H4 (cell line): ENCODE measurements around the gene AACS. TPM values are rescaled to one million over a fixed set of nuclear protein-coding genes. Genes with fewer than 3 reads are reported as not detected.
"Not testable (repeated sequence)": the region's sequence is repeated elsewhere in the genome, so short reads cannot be mapped to it uniquely, and the experiment has no call there.

Experiments
- DNase-seq: peaks from one replicate; pipeline ENCODE4 v3.0.0-alpha.2; 2015; ENCODE audit warnings: low spot score
- total RNA-seq: library from RNA; depleted of rRNA; stranded (reverse); fragments of >200 nt; shearing (Covaris generic); gene quantifications from 2 replicates; pipeline ENCODE4 v1.2.3, GENCODE V29; 2014; rRNA removed

Gene AACS, protein sequence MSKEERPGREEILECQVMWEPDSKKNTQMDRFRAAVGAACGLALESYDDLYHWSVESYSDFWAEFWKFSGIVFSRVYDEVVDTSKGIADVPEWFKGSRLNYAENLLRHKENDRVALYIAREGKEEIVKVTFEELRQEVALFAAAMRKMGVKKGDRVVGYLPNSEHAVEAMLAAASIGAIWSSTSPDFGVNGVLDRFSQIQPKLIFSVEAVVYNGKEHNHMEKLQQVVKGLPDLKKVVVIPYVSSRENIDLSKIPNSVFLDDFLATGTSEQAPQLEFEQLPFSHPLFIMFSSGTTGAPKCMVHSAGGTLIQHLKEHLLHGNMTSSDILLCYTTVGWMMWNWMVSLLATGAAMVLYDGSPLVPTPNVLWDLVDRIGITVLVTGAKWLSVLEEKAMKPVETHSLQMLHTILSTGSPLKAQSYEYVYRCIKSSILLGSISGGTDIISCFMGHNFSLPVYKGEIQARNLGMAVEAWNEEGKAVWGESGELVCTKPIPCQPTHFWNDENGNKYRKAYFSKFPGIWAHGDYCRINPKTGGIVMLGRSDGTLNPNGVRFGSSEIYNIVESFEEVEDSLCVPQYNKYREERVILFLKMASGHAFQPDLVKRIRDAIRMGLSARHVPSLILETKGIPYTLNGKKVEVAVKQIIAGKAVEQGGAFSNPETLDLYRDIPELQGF
- total RNA-seq: 21.4 and 26.6 TPM in 2 replicates

- DNase-seq: no peak
These were observed at the start of gene AACS for GRCh38 chr12:125065021-125065918. TSS of gene AACS (plus strand) at chr12:125065435. CDS start at chr12:125065585, 150 bp downstream.

DNA sequence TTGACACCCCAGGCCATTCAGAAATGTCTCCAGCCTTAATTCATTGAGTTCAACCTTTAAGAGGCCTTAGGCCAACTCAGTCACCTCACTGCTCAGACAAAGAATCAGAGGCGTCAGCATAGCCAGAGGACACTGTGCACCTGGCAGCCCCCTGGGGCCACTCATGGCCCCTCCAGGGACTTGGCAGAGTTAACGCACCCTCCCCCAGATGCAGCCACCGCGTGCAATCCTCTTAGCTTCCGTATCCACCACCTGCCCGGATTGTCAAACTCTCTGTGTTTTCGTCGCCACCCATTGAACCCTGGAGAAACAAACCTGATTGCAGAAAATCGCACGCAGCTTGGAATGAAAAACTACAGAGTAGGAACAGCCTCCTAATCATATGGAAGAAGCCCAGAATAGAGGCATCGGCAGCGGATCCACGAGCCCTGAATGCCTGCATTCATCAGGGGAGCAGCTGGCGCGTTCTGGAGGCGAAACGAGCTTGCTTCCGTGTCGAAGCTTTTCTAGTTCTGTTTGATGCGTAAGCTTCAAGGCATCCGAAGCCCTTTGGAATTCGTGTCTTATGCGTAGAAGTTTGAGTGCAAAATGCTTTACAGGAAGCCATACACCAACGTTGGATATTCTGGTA is 49.4 kb upstream of the AACS start:
- no peak for DNase-seq

GRCh38 chr12:125017801-125018200 is 47.4 kb upstream of the AACS start:
- DNase-seq: no peak

- DNase-seq: no peak
These were observed 46.9 kb upstream of the AACS start for GRCh38 chr12:125018356-125018755.

GRCh38 chr12:125021096-125021495 is 44.1 kb upstream of the AACS start:
- no peak for DNase-seq

DNA sequence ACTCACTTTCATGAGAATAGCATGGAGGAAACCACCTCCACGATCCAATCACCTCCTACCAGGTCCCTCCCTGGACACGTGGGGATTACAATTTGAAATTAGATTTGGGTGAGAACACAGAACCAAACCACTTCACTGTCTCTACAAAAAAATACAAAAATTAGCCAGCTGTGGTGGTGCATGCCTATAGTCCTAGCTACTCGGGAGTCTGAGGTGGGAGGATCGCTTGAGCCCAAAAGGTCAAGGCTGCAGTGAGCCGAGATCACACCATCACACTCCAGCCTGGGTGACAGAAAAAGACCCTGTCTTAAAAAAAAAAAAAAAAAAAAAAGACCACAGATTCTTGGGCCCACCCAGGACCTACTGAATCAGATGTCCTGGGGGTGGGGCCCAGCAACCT is 43.5 kb upstream of the AACS start:
- no peak for DNase-seq

DNA sequence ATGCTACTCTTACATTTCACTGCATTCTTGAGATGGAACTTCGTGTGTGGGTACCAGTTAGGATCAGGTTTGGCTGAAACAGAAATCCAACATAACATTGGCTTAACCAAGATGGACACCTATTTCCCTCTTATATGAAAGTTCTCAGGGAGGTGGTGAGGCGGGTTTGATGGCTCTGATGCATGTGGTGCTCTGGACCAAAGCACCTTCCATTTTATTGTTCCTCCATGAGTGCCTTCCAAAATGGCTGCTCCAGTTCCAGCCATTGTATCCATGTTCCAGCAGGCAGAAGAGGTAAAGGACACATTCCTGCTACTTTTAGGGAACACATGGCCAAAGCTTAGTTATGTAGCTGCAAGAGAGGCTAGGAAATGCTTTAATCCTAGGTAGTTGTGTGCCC is 42.2 kb upstream of the AACS start:
- no peak for DNase-seq

DNA sequence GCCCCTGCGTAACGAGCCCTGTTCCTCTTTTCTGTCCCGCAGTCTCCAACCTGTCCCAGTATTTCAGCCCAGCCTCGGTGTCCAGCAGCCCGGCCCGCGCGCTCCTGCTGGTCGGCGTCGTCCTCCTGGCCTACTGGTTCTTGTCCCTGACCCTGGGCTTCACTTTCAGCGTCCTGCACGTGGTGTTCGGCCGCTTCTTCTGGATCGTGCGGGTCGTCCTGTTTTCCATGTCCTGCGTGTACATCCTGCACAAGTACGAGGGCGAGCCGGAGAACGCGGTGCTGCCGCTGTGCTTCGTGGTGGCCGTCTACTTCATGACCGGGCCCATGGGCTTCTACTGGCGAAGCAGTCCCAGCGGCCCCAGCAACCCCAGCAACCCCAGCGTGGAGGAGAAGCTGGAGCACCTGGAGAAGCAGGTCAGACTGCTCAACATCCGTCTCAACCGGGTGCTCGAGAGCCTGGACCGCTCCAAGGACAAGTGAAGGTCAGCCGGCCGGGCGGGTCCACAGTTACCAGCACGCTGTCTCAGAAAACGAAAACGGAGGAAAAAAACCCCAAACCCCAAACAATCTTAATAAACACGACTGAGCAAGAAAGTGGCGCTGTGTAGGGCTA is 40.2 kb upstream of the AACS start:
- no peak for DNase-seq

- no peak for DNase-seq
These were observed 39.5 kb upstream of the AACS start for GRCh38 chr12:125025606-125026235.

DNA sequence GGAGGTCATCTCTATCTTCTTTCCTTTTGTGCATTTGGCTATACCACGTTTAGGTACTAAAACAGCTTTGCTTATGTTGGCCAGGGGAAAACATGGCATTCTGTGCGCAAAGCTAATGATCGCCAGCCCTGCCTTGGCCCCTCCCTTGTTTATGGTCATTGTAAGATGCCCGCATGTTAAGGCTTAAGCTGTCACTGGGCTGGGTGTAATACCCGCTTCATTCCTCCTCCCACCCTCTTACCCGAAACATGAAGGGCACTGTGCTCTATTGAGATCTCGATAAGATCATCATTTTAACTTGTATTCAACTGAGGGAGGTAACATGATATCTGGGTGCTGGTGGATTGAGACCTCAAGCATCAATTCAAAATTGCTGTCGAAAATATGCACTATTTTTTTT is 37.1 kb upstream of the AACS start:
- DNase-seq: no peak

GRCh38 chr12:125029761-125030358 is 35.4 kb upstream of the AACS start:
- DNase-seq: no peak

DNA sequence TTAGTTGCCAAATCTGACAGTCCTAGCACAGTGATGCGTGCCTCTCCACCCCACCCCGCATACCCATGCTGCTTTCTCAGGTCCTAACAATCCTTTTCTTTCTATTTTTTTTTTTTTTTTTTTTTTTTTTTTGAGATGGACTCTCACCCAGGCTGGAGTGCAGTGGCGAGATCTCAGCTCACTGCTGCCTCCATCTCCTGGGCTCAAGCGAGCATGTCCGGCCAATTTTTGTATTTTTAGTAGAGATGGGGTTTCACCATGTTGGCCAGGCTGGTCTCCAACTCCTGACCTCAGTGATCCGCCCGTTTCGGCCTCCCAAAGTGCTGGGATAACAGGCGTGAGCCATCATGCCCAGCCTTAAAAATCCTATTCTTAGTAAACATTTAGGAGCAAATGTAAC is 33.8 kb upstream of the AACS start:
- not testable (repeated sequence) for DNase-seq

DNA sequence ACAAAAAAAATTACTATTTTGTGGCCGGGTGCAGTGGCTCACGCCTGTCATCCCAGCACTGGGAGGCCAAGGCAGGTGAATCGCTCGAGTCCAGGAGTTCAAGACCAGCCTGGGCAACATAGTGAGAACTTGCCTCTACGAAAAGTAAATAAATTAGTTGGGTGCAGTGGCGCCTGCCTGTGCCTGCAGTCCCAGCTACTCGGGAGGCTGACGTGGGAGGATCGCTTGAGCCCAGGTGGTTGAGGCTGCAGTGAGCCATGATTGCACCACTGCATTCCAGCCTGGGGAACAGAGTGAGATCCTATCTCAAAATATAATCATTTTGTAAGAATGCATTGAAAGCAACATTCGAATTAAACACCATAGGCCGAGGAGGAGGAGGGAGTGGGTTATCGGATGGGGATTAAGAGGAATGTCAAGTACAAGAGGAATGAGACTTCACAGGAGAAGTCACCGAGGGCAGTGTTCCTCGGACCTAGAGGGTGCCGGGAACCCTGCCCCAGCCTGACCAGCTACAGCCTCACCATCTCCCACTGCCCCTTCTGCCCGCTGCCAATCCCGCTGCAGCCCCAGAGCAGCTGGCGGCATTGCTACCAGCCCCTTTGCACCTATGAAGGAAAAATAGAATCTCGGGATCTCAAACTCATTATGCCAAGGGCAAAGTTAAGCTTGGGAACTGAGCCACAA is 32.6 kb upstream of the AACS start:
- no peak for DNase-seq

GRCh38 chr12:125033288-125033687 is 31.9 kb upstream of the AACS start:
- DNase-seq: no peak

DNA sequence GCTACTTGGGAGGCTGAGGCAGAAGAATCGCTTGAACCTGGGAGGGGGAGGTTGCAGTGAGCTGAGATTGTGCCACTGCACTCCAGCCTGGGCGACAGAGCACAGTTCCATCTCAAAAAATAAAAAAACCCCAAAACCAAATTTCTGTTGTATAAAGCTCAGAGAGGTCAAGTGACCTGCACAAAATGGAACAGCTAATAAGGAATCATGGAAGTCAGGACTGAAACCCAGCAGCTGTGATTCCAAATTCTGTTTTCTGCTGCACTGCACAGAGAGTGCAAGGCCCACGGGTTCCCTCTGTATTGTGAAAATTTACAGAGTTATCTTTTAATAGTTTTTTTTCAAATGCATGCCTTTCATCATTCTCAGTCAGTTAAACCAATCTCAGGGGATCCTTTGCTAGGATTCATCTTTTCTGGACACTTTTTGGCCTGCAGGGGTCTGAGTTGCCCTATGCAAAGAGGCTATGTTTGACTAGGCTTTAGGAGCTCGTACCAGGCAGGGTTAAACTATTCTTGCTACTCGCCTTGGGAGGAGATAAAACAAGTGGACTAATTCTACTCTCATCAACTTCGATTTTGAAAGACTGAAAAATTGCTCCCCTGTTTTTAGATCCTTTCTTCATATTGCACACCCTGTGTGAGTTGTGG is 26.1 kb upstream of the AACS start:
- DNase-seq: no peak

GRCh38 chr12:125049093-125049458 is 16.2 kb upstream of the AACS start:
- DNase-seq: no peak

DNA sequence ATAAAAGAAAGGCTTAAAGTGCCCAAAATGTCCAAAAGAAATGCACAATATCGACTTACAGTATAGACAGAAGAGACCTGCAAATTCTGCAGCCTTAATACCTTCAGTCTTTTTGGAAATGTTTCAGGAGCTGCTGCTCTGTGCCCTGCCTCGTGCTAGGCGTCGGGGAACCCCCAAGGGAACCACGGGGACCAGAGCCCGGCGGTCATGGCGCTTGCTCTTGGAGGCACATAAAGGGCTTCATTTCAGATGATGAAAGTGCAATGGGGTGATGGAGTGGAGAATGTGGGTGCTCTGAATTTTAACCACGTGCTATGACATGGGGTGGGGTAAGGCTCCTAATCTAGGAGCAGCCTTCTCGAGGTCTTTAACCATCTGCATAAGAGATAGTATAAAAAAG is 14.8 kb upstream of the AACS start:
- no peak for DNase-seq

GRCh38 chr12:125050868-125051267 is 14.4 kb upstream of the AACS start:
- DNase-seq: no peak

- no peak for DNase-seq
These were observed 11.4 kb upstream of the AACS start for GRCh38 chr12:125053821-125054220.
